Renal pelvis (tissue), 4 donors: ENCODE results near the gene CHID1. TPM values are rescaled to one million over a fixed set of nuclear protein-coding genes. Genes with fewer than 3 reads are reported as not detected.

Experiments used
- DNase-seq: peaks from one replicate; pipeline ENCODE4 v3.0.0-alpha.2; 2013
- polyA plus RNA-seq, 3 donors: library from polyadenylated mRNA; unstranded; fragments of 120-200 nt; gene quantifications; one replicate each; pipeline ENCODE4 v1.2.1, GENCODE V29; 2013; ENCODE audit not compliant: insufficient read length in 3 of 3

Gene CHID1
- polyA plus RNA-seq, 3 donors = 113 to 125 (median 114) TPM

DNA sequence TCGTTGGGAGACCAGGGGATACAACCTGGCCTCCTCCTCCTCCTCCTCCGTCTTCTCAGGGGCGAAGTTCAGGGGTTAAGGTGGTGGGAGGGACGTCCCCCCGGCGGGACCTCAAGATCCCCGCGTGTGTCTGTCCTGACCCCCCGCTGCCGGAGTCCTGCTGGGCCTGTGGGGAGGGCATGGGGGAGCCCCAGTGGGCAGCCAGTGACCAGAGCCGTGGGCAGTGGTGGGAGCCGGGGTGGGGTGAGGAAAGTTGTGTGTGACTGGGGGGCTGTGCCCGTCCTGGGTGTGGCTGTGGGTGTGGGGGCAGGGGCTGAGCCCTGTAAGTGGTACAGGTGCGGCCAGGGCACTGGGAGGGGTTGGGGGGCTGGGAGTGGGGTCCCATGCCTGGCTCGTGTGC is 57.8 kb downstream of the CHID1 start:
- no peak for DNase-seq

DNA sequence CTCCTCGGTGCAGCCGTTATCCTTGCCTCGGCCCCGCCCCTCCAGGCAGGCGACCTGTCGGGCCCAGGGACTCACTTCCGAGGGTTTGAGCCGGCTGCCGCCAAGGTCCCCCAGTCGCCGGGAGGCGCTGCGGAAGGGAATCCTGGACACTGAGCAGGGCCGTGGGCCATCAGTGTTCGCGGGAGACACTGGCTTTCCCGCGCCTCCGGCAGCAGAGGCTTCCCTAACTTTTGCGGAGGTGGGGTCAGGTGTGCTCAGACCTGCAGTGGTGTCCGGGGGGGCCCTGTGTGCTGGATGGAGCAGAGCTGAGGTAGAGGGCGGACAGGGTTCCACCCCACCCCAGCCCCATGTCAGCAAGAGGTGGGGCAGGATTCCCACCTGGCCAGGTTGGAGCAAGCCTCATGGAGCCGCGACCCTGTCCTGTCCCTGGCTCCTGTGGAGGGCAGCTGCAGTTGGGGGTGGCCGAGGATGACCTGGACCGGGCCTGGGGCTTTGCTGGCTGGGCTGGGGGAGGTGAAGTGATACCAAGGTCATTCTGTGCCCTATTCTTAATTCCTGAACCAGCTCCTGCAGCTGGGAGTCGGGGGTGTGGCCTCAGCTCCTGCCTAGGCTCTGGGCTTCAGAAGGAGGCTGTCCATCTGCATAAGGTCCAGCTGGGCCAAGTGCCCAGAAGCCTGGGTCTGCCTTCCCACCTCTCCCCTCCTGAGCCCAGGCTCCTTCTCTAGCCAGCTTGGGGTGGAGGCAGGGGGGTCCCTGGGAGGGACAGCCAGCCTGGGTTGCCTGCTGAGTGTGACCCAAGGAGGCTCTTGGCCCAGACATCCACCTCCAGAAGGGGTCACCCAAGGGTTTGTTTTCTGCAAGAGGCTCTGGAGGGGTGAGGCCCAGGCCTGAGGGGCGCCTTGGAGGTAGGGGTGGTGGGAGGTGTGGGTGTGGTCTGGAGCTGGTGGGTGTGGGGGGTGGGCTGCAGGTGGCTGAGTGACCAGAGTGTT is 59.5 kb downstream of the CHID1 start:
- DNase-seq = no peak

DNA sequence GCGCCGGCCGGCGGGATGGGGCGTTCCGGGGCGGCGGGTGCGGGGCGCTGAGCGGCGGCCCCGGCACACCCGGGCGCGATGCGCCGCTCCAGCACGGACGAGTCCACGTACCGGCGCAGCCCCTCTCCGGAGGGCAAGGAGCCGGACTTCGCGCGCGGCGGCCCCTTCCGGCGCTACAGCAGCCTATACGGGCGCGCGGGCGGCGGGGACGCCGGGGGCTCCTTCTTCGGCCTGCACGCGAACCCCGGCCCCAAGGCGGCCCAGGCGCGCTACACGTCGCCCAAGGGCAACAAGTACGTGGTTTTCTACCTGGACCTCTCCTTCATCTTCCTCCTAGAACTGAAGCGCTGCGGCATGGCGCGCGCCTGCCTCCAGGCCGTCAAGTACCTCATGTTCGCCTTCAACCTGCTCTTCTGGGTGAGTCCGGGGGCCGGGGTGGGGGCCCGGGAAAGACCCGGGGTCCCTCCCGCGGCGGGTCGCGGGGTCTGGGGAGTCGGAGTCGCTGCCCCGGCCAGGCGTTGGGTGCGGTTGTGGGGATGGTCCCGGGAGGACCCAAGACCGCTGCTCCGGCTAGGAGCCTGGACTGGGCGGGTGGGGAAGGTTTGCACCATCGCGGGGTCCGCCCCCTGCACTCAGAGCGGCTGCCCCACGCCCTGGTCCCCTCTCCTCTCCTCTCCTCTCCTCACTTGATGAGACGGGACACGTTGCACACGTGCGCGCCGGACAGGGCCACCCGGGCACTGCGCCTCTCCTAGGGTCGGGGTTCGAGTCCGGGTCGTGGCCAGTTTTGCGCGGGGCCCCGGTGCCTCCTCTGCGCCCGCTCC is 60.4 kb downstream of the CHID1 start:
- no peak for DNase-seq

DNA sequence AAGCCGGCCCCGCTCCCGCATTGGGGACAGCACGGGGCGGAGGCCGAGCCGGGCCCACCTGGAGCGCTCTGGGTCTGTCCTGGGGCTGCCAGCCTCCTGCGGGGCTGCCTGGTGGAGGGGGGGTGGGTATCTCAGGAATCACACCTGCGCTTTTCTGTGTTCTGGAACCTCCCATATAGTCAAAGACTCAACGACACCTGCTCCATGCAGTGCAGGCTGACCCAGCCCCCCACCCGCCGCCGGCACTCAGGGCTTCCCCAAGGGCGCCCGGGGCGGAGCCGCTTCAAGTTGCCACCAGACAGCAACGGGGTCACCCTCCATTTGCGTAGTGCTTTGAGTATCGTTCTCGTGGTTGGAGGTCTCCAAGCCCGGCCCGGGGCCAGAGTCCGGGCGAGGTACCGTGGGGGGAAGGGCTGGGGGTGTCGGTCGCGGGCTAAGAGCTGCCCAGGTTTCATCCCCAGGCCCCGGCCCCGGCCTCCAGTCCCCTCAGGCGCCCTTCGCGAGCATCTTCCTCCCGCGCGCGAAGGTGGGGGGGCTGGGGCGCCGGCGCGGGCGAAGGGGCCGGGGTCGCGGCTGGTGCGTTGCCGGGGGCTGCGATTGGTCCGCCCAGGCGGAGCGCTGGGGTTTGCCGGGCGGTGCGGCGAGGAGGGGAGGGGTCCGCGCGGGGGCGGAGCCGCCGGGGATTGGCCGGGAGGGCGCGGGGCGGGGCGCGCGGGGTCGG is 61.3 kb downstream of the CHID1 start:
- DNase-seq = no peak

DNA sequence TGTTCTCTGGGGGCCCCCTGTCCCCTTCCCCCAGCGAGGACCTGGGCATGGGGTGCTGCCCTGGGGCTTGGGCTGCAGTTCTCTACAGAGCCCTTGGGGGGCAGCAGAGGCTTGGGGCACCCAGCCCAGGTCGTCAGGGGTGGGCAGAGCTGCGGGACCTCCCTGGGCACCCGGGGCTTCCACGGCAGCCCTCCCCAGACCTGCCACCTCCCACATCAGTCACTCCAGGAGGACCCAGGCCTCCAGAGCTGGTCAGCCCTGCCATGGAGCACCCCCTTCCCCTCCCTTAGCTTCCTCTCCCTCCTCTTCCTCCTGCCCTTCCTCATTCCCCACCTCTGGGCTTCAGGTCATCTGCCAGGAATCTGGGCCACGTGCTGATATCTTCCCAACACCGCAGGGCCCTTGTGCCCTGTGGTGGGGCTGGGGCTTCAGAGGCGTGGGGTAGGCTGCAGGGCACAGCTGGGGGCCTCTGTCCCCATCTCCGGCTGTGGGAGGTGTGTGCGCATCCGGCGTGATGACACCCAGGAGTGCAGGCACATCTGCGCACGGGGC is 62.2 kb downstream of the CHID1 start:
- no peak for DNase-seq

DNA sequence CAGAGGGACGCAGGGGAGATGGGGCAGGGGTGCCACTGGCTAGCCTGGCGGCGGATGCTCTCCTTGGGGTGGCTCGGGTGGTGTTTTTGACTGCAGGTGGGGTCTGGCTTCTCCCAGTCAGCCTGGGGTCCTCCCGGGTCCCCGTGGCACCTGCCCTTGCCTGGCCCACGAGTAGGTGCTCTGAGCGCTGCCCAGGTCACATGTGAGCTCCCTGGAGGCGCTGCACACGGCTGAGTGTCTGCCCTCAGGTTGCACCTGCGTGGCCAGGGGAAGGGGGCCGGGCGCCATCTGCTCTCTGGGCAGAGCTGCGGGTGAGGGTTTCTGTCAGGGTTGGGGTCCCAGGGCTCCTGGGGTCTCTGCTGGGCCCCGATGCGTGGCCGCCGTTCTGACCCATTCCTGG is 62.7 kb downstream of the CHID1 start:
- DNase-seq = no peak

DNA sequence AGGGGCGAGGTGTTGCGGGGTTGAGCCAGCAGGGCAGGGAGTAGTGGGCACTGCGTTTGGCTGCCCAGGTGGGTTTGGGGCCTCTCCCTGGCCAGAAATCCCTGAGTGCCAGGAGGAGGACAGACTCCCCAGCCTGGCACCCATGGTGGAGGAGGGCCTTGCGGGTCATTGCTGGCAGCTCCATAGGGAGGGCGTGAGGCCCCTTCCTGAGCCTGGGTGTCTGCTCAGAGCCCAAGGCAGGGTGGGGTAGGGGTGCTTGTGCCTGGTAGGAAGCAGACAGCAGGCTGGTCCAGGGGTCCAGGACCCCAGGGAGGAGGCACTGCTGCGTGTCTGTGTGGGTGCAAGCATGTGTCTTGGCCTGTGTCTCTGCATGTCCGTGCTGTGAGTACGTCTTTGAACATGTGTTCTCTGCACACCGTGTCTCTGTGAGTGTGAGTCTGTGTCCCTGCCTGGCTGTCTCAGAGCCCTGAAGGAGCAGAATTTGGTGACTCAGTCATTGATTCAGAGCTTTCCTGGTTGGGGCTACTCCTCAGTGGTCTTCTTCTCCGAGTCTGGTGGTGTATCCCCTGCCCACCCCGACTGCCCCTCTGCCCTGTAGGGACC is 64.0 kb downstream of the CHID1 start:
- DNase-seq = no peak

DNA sequence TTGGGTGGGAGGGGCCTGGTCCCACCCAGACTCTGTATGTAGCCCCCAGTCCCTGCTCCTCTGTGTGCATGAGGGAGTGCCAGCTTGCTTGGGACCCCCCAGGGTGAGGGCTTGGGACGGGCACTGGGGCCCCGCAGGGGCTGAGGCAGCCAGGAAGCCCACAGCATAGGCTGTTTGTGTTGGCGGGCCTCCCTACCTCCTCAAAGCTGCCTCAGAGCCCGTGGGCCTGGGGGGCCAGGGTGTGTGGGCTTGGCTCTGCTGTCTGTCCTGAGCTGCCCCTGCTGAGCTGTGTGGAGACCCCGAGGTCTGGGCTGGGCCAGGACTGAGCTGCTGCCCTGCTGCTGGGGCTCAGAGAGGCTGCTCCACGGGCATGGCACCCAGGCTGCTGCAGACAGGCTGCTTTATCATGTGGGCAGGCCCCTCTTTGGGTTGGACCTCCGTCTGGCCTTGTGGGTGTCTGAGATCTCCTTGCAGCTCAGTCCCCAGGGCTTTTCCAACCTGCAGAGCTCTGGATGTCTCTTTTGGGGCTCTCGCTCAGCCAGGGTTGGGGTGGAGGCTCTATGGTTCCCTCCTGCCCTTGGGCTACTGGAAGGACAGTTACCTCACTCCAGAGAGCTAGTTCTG is 64.6 kb downstream of the CHID1 start:
- no peak for DNase-seq

DNA sequence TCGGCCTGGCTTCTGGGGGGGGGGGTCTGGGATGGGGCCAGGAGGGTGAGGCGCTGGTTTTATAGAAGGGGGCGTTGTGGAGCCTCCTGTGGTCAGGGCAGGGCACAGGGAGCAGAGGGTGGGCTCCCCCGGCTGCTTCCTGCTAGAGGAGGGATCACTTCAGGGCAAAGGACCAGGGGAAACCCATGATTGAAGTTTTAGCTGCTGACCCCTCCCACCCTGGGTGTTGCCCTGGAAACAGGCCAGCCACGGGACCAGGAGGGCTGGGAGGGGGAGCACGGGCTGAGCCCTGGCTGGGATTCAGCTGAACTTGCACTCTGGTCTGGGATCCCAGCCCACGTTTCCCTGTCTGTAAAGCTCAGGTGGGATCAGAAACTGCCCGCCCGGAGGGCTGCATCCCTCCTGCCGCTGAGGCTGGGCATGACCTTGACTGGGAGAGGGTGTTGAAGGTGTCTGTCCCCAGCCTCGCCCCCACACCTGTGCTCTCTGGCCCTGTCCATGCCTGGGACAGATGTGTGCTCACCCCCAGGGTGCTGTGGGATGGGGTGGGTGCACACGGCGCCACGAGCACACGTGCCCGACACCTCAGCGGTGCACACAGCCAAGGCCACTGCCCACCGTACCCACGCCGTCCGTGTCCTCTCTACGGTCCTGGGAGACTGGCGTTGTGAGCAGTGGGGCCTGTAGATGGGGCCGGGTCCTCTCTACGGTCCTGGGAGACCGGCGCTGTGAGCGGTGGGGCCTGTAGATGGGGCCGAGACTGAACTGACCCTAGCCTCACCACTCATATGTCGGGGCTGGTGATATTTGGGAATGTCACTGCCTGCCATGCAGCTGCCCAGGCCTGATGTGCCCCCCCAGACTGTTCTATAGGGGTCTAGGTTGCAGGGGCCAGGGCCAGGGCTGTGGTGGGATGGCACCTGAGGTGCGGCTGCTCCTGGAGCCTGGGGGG is 65.6 kb downstream of the CHID1 start:
- peak; percentile 89 for DNase-seq

DNA sequence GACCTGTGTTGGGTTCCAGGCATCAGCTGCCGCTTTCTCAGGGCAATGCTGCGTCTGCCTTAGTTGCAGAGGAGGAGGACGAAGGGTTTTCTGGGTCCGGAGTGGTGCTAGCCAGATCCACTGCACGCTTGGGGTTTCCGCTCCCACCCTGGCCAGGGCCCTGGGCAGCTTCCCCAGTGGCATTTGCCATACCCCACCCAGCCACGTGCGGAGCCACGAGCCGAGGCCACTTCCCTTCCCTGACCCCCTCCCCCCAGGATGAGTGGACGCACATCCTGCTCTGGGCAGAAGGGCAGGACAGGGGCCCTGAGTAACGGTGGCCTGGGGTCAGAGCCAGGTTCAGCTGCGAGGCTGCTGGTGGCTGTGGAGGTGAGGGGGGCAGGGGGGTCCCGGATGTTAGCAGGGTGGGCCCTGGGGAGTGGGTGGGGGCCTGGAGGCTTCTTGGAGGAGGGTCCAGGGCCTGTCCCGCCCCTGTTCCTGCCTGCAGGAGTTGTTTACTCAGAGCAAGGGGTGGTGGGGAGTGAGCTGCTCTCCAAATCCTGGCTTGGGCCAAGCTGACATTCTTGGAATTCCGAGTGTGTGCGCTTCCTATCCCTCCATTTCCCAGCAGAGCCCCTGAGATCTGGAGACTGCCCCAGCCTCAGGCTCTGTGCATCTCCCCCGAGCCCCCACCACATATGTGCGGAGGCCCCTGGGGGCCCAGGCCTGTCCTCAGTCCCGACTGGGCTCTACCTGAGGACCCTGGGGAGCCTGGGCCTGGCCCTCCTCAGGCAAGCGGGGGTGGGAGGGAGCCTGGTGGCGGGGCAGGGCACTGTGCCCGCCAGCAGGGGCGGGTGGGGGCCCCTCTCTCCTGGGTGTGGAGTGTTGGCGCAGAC is 66.6 kb downstream of the CHID1 start:
- peak; percentile 88 for DNase-seq

DNA sequence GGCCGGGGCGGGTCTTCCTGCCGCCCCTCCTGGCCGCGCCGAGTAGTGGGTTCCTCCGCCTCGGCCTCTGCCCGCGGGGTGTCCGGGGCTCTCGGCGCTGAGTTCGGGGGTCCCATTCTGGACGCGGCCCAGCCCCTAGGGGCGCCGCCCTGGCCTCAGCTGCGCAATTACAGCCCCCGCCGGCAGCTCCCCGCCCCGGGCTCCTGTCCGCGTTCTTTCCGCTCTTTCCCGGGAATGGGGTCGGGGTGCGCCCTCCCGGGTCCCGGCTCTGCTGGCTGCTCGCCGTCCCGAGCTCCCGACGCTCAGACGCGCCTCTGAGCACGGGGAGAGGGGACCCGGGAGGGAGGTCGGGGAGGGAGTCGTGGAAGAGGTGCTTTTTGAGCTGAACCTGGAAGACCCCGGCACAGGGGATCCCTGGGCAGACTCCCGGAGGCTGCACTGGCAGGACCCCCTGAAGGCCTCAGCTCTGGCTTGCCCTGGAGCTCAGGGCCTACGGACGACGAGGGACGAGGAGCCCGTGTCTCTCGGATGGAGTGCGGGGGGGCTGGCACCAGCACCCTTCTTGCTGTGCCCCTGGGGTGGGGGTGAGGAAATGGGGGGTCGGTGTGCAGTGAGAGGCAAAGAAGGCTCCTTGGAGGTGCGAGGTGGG is 67.4 kb downstream of the CHID1 start:
- DNase-seq = no peak

DNA sequence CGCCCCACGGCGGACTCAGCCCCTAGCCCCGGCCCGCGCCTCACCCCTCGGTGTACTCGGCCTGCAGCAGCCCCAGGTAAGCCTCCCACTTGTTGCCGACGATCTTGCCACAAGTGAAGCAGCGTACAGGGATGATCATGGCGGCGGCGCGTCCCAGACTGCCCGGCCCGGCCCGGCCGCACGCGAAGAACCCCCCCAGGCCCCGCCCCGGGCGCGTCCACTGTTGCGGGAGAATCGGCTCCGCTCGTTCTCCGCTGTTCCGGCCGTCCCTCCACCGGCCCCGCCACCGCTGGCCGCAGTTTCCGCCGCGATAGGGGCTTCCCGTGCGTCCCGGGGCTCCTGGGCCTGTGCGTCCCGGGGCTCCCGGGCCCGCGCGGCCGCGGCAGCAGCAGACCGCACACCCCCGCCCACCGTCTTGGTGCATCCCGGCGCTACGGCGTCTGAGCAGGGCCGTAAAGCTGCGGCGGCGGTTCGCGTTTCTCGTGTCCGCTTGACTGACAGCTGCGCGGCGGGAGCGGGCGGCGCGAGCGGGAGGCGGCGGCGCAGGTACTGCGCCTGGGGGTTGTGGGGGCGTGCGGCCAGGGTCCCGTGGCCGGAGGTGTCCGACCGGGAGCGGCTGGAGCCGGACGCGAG is 68.1 kb downstream of the CHID1 start, which contains the start of the genes POLR2L and TSPAN4:
Gene POLR2L, minus strand, starts transcription at position 160 of the 633 bp plus-strand sequence. Its CDS starts 21 bp downstream, at position 139.
Gene TSPAN4, plus strand, starts transcription at position 483 of the 633 bp plus-strand sequence. CDS start 7,453 bp downstream, outside the sequence.
- DNase-seq = peak; percentile 86

DNA sequence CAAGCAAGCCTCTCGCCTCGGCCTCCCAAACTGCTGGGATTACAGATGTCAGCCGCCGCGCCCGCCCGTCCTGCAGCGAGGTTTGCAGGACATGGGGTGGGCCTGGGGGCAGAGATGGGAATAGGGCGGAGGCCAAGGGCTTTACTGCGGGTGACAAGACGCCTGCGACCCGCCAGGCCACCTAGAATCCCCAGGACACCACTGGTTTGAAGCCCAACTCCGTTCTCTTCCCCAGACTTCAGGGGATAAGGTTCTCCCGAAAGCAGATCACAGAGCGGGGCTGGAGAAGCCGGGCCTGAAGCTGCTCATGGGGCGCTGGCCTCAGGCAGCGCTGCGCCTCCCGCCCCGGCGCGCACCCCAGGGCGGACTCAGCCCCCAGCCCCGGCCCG is 68.6 kb downstream of the CHID1 start:
- DNase-seq = no peak

DNA sequence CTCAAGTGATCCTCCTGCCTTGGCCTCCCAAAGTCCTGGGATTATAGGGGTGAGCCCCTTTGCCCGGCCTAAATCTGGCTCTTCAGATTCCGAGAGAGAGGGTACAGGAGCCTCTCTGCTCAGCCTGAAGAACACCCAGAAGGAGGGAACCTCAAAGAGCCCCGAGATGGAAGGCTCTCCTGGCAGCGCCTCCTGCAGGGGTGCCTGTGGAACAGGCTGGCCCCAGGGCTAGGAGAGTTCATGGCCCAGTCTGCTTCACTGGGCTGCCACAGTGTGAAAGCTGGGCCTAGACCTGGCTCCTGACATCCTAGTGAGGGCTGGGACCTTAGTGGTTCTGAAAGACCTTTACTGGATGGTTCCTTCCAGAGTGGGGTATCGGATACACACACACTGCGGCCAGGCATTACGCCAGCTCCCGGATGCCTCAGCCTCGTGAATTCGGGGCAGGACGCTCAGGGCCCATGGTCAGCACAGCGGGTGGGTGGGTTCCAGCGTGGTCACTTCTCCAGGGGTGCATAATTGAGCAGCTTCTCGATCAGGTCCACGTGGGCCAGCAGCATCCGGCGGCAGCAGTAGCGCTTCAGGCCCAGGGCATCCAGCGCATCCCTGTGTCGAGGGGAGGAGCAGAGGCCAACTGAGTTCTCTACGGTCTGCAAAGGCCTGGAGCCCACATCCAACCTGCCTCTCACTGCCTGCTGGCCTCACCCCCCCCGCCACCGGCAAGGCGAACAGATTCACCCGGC is 70.6 kb downstream of the CHID1 start:
- DNase-seq = no peak

DNA sequence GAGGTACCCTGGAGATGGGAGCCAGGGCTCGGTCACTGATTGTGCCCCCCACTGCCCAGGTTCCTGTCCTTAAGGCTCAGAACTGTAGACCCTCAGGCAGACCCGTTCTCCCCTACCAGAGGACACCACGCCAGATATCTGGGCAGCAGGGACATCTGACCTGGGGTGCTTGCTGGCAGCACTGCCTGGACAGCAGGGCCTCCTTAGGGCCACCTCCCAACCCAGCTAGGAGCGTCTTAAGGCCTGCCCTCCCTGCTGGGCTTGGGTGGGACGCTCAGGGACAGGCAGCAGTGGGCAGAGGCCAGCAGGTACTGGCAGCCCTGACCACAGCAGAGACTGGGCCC is 71.4 kb downstream of the CHID1 start:
- no peak for DNase-seq

DNA sequence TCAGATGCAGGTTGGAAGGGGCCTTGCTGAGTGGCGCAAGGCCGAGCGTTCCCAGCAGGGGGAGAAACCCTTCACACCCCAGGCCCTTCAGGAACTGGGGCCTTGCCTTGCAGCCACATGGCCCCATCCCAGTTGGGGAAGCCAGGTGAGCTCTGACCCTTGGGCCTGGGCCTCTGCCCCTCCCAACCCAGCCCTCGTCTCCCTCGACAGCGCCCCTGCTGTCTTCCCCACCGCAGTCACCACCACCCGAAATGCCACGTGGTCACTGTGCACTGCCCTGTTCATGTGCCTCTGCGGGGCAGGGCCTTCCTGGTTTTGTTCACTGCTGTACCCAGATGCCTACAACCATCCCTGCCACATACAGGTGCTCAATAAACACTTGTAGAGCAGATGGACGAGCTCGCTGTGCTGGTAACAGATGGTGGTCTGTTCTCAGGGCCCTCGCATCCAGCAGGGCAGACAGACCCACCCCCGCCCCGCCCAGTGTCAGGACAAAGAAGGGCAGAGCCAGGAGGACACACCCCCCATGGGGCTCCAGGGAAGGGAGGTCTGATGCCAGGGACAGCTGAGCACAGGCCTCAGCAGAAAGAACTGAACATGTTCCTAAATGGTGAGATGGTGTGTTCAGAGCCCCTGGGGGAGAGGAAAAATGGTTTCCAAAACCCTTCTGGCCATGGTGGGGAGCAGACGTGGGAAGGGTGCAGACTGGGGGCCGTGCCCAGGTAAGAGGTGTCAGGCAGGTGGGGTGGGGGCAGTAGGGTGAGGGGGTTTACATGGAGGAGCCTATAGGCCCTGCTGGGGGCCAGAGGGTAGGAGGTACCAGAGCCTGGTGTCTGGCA is 72.0 kb downstream of the CHID1 start:
- DNase-seq = no peak
